HG02970 (cell line): Measurements from ENCODE around the gene NFKBIE.

Experiments used
- ATAC-seq: cut with Tn5 transposase; IDR thresholded peaks from one replicate; pipeline ENCODE4 v1.9.1; 2021; ENCODE audit warnings: mild to moderate bottlenecking, moderate library complexity, moderate number of reproducible peaks; ENCODE audit not compliant: unreplicated experiment, low FRiP score

The NFKBIE gene

DNA sequence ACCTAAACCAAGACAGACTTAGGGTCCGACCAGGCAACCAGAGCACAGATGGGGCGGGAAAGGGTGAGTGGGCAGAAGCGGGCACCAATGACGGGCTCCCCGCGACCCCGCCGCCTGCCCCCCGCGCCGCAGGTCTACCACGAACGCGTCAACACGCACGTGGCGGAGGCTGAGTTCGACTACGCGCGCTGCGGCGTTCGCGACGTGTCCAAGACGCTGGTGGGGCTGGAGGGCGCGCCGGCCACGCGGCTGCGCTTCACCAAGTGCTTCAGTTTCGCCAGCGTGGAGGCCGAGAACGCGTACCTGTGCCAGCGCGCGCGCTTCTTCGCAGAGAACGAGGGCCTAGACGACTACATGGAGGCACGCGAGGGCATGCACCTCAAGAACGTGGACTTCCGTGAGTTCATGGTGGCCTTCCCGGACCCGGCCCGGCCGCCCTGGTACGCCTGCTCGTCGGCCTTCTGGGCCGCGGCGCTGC lies 10.0 kb upstream of the NFKBIE start:
- no peak for ATAC-seq

- no peak for ATAC-seq
Observed at GRCh38 chr6:44273617-44274016, 8.3 kb upstream of the NFKBIE start.

GRCh38 chr6:44272999-44273566 lies 7.7 kb upstream of the NFKBIE start:
- ATAC-seq: no peak

GRCh38 chr6:44272529-44272928 lies 7.2 kb upstream of the NFKBIE start:
- no peak for ATAC-seq

GRCh38 chr6:44271914-44272313 lies 6.6 kb upstream of the NFKBIE start:
- ATAC-seq: no peak

- no peak for ATAC-seq
Observed at GRCh38 chr6:44271406-44271723, 6.0 kb upstream of the NFKBIE start.

- ATAC-seq: no peak
Observed at GRCh38 chr6:44270526-44271405, 5.4 kb upstream of the NFKBIE start.

DNA sequence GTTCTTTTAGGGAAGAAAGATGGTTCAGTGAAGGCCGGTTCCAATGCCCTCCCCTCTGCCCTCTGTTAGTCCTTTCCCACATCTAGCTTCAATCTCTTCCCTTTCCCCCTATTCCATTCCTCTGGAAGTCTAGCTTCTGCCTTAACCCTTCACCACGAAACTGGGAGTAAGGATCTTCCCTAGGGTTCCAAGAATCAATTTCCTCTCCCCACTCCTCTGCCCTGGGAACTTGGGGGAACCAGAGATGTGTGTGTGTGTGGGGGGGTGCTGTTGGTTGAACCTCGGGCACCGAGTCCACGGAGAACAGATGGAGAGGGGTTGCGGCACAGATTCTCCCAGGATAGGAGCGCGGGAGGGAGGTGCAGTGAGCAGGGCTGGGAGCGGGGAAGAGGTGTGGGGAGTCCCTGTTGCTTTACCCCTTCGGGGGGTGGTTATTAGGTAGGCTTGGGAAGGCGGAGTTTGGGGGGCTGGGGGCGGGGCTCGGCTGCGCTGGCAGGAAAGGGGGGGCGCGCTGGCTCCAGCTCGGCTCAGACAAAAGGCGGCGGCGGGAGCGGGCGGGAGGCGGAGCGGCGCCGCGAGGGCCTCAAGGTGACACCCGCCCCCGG lies 4.7 kb upstream of the NFKBIE start, which contains the start of gene TMEM151B:
Gene TMEM151B (plus strand): TSS at position 530 of the 605 bp plus-strand sequence. CDS start 293 bp downstream, outside the sequence.
- ATAC-seq: no peak

- ATAC-seq: no peak
Observed at GRCh38 chr6:44269178-44269920, 4.0 kb upstream of the NFKBIE start.

GRCh38 chr6:44268095-44268628 lies 2.8 kb upstream of the NFKBIE start:
- ATAC-seq: no peak

DNA sequence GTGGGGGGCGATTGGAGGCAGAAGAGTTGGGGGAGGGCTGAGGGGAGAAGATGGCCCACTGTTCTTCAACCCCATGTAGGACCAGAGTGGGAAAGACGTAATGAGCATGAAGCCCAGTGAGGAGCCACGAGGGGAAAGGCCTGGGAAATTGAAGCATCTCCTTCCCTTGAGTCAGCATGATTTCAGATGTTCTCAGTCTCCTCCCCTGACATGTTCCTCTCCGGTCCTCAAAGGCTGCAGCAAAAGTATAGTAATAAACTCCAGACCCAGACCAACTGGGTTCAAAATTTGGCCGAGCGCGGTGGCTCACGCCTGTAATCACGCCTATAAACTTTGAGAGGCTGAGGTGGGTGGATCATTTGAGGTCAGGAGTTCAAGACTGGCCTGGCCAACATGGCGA lies 1.9 kb upstream of the NFKBIE start:
- ATAC-seq: no peak

DNA sequence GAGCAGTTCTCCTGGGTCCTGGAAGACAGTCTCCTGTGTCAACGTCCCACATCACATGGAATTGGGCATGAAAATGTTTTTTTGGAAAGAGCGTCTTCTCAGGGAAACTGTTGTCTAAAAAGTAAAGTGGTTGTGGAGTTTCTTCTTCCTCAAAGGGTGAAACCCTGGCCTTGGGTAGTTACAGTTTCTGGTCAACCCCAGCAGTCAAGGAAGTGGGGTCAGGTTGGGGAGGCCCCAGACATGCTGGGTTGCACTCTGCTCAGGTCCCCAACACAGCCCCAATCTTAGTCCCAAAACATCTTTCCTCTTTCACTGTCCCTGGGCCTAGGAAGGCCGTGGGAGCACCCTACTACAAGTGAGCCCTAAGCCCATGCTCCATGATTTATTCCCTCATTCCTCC lies 996 bp upstream of the NFKBIE start:
- no peak for ATAC-seq

- no peak for ATAC-seq
Observed at GRCh38 chr6:44265722-44266233, 427 bp upstream of the NFKBIE start.

- ATAC-seq: no peak
Observed at GRCh38 chr6:44264154-44265006, 971 bp downstream of the NFKBIE start.

GRCh38 chr6:44263354-44264100 lies 1.8 kb downstream of the NFKBIE start:
- ATAC-seq: no peak

GRCh38 chr6:44262467-44263353 lies 2.6 kb downstream of the NFKBIE start:
- no peak for ATAC-seq

DNA sequence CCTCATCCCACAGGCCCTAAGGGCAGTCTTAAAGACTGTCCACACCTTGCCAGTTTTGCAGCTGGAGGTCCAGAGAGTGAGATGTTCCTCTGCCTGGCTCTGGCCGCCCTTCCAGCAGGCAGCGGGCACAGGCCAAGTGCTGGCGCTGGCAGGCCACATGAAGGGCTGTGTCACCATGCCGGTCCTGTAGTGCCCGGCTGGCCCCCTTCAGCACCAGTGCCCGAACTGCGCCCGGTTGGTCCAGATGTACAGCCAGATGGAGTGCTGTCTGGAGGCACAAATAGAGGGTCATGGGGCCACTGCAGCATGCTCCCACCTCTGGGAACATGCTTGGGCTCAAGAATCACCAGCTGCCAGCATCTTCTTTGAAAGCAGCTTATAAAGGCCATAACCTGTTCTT lies 3.8 kb downstream of the NFKBIE start:
- ATAC-seq: no peak
